Measurements from ENCODE around the gene ATRNL1.
A peak's percentile ranks its signal among the peaks of the same experiment; 100 is the strongest.
"Not testable (repeated sequence)": the region's sequence is repeated elsewhere in the genome, so short reads cannot be mapped to it uniquely, and the experiment has no call there.

Gene ATRNL1

GRCh38 chr10:115091161-115091560 lies 2.0 kb upstream of the ATRNL1 start:
- no peak for DNase-seq

GRCh38 chr10:115092258-115092554 lies 959 bp upstream of the ATRNL1 start:
- DNase-seq: no peak

- DNase-seq: peak; percentile 6 to 7
Observed at GRCh38 chr10:115092555-115093285, 445 bp upstream of the ATRNL1 start.

- DNase-seq: no peak
Observed at GRCh38 chr10:115093776-115094408, 727 bp downstream of the ATRNL1 start.

- no peak for DNase-seq
Observed at GRCh38 chr10:115094416-115095140, 1.4 kb downstream of the ATRNL1 start.

- DNase-seq: no peak
Observed at GRCh38 chr10:115095758-115096157, 2.6 kb downstream of the ATRNL1 start.

GRCh38 chr10:115103700-115104099 lies 10.5 kb downstream of the ATRNL1 start:
- DNase-seq: no peak

GRCh38 chr10:115105411-115105810 lies 12.2 kb downstream of the ATRNL1 start:
- not testable (repeated sequence) for DNase-seq

- no peak for DNase-seq
Observed at GRCh38 chr10:115107830-115108229, 14.7 kb downstream of the ATRNL1 start.

GRCh38 chr10:115117301-115117700 lies 24.1 kb downstream of the ATRNL1 start:
- DNase-seq: no peak

- DNase-seq: no peak
Observed at GRCh38 chr10:115118346-115118745, 25.2 kb downstream of the ATRNL1 start.

GRCh38 chr10:115125505-115125904 lies 32.3 kb downstream of the ATRNL1 start:
- DNase-seq: no peak

- DNase-seq: no peak
Observed at GRCh38 chr10:115129752-115130151, 36.6 kb downstream of the ATRNL1 start.

GRCh38 chr10:115136616-115137015 lies 43.5 kb downstream of the ATRNL1 start:
- DNase-seq: no peak

GRCh38 chr10:115141254-115141653 lies 48.1 kb downstream of the ATRNL1 start:
- DNase-seq: no peak

- no peak for DNase-seq
Observed at GRCh38 chr10:115157357-115157756, 64.2 kb downstream of the ATRNL1 start.

- DNase-seq: no peak
Observed at GRCh38 chr10:115163129-115163528, 70.0 kb downstream of the ATRNL1 start.

GRCh38 chr10:115164220-115164619 lies 71.1 kb downstream of the ATRNL1 start:
- no peak for DNase-seq

- no peak for DNase-seq
Observed at GRCh38 chr10:115167751-115168150, 74.6 kb downstream of the ATRNL1 start.

GRCh38 chr10:115171392-115171960 lies 78.3 kb downstream of the ATRNL1 start:
- DNase-seq: no peak

- DNase-seq: no peak
Observed at GRCh38 chr10:115173915-115174443, 80.8 kb downstream of the ATRNL1 start.

GRCh38 chr10:115207276-115207675 lies 114.1 kb downstream of the ATRNL1 start:
- not testable (repeated sequence) for DNase-seq

GRCh38 chr10:115209133-115209532 lies 116.0 kb downstream of the ATRNL1 start:
- no peak for DNase-seq

- DNase-seq: no peak
Observed at GRCh38 chr10:115214829-115215228, 121.7 kb downstream of the ATRNL1 start.

Data from CD4-positive, alpha-beta T cell treated with Interleukin-1 beta for 1 hour (primary cell).